PC-9 (cell line): ENCODE results near the gene C1QTNF3. TPM values are rescaled to one million over a fixed set of nuclear protein-coding genes. Genes with fewer than 3 reads are reported as not detected.
A peak's percentile ranks its signal among the peaks of the same experiment; 100 is the strongest.

Experiments
- BruUV-seq: library from RNA; stranded (reverse); fragments of 400-500 nt; replicated peaks from 2 replicates; lab custom pipeline; 2021; lab: Mats Ljungman, UMichigan
- CTCF ChIA-PET: fragments of 300-600 bp; sonication (Branson Sonifier 250); formaldehyde crosslinking; loops from one replicate; lab custom pipeline; 2022; ENCODE audit warnings: antibody characterized with exemption; lab: Charles Lee
- POLR2A ChIA-PET: fragments of 300-600 bp; sonication (Branson Sonifier 250); formaldehyde crosslinking; loops from one replicate; lab custom pipeline; 2022; ENCODE audit warnings: antibody characterized with exemption; ENCODE audit not compliant: unreplicated experiment; lab: Charles Lee
- DNase-seq, 2 experiments: peaks; one replicate each; pipeline versions ENCODE4 v3.0.0 to v3.0.0-alpha.2; 2015 to 2022; ENCODE audit warnings: mixed read lengths in 1 of 2
- H2AFZ ChIP-seq: fragments of 200-600 bp; sonication (generic); 2 replicates; pipeline ENCODE4 v1.8.1; 2017; ENCODE audit warnings: antibody characterized with exemption
- H3F3A ChIP-seq: fragments of 200-600 bp; sonication (generic); 2 replicates; pipeline ENCODE4 v1.8.1; 2017; ENCODE audit warnings: antibody characterized with exemption, mild to moderate bottlenecking, low read depth; ENCODE audit not compliant: insufficient read depth
- H3K27ac ChIP-seq: fragments of 200-600 bp; sonication (generic); 2 replicates; pipeline ENCODE4 v1.6.1; 2016; ENCODE audit warnings: mixed run types
- H3K27me3 ChIP-seq: fragments of 200-600 bp; sonication (generic); 2 replicates; pipeline ENCODE4 v1.6.1; 2016; ENCODE audit warnings: low read depth, mixed run types; ENCODE audit not compliant: insufficient read depth
- H3K36me3 ChIP-seq: fragments of 200-600 bp; sonication (generic); 2 replicates; pipeline ENCODE4 v1.6.1; 2016; ENCODE audit warnings: low read depth, mixed run types
- H3K4me1 ChIP-seq: fragments of 200-600 bp; sonication (generic); replicated peaks from 2 replicates; pipeline ENCODE4 v1.6.1; 2016; ENCODE audit warnings: mixed run types; ENCODE audit not compliant: insufficient read depth
- H3K4me2 ChIP-seq: fragments of 200-600 bp; sonication (generic); 2 replicates; pipeline ENCODE4 v1.6.1; 2017; ENCODE audit warnings: mixed run types
- H3K4me3 ChIP-seq: fragments of 200-600 bp; sonication (generic); 2 replicates; pipeline ENCODE4 v1.6.1; 2016; ENCODE audit warnings: mixed run types
- H3K79me2 ChIP-seq: fragments of 200-600 bp; sonication (generic); 2 replicates; pipeline ENCODE4 v1.6.1; 2017; ENCODE audit warnings: low read depth, mixed run types
- H3K9me2 ChIP-seq: fragments of 200-600 bp; sonication (generic); 2 replicates; pipeline ENCODE4 v1.8.1; 2017; ENCODE audit warnings: mild to moderate bottlenecking; ENCODE audit not compliant: insufficient read depth
- H3K9me3 ChIP-seq: fragments of 200-600 bp; sonication (generic); 2 replicates; pipeline ENCODE4 v1.8.1; 2016; ENCODE audit warnings: low read depth; ENCODE audit not compliant: insufficient read depth
- H4K20me1 ChIP-seq: fragments of 200-600 bp; sonication (generic); 2 replicates; pipeline ENCODE4 v1.8.1; 2017; ENCODE audit not compliant: insufficient read depth
- CTCF ChIP-seq: fragments of 200-600 bp; sonication (generic); conservative IDR thresholded peaks from 2 replicates; pipeline ENCODE4 v1.6.1; 2017; ENCODE audit warnings: mixed run types, antibody characterized with exemption, mild to moderate bottlenecking, moderate library complexity
- EZH2 ChIP-seq: fragments of 200-600 bp; sonication (generic); IDR thresholded peaks from 2 replicates; pipeline ENCODE4 v1.8.0; 2017; ENCODE audit warnings: antibody characterized with exemption, low read depth
- intact Hi-C: fragments of 100-400 bp; cut with micrococcal nuclease; formaldehyde crosslinking; loops from one replicate; pipeline ENCODE4 v1.10.0; 2022; ENCODE audit not compliant: unreplicated experiment
- total RNA-seq: library from RNA; stranded (reverse); gene quantifications from 2 replicates; pipeline ENCODE4 v1.2.3, GENCODE V29; 2021

The C1QTNF3 gene
- total RNA-seq, 1 experiment from 2014 or later, result 8.3 TPM

- POLR2A ChIA-PET, result interaction anchor here (0.6 kb wide), 1 partner anchor 581 kb away, joined by 6 read pairs; the partner anchor contains the start of gene TARS1
- Histone ChIP-seq H2AFZ (peak overlapping the region; percentile 10; the same call in 1 of the 2 replicates), H3K79me2 (no peaks in the 10 kb centered on the region), H3K9me3 (no peaks in the 10 kb centered on the region), H3K9me2 (no peaks in the 10 kb centered on the region), H3K4me3 (no peak overlapping the region), H3K27ac (no peak overlapping the region), H3K27me3 (no peaks in the 10 kb centered on the region), H3K4me2 (no peak overlapping the region), H3K4me1 (no peaks in the 10 kb centered on the region), H3K36me3 (no peaks in the 10 kb centered on the region), H3F3A (no peaks in the 10 kb centered on the region), H4K20me1 (no peaks in the 10 kb centered on the region)
- TF ChIP-seq EZH2, result no peak
- no peak for TF ChIP-seq CTCF
- no peak for DNase-seq
- intact Hi-C loops, result no loop called here
- CTCF ChIA-PET, result no interaction called here
- no TSS peak for BruUV-seq
These were observed 20.8 kb downstream of the C1QTNF3 start for GRCh38 chr5:34022121-34022705.

GRCh38 chr5:34021334-34021733 is 21.7 kb downstream of the C1QTNF3 start:
- no peaks in the 10 kb centered on the region for H3K9me2 ChIP-seq
- H4K20me1 ChIP-seq, result no peaks in the 10 kb centered on the region
- intact Hi-C loops, result no loop called here
- no peaks in the 10 kb centered on the region for H3K9me3 ChIP-seq
- no peak overlapping the region for H3K4me3 ChIP-seq
- H3K79me2 ChIP-seq, result no peaks in the 10 kb centered on the region
- TF ChIP-seq EZH2, result no peak
- TF ChIP-seq CTCF, result no peak
- H3K4me2 ChIP-seq, result no peak overlapping the region
- no peaks in the 10 kb centered on the region for H3K27me3 ChIP-seq
- ChIA-PET POLR2A (interaction anchor here (0.6 kb wide), 1 partner anchor 581 kb away, joined by 6 read pairs; the partner anchor contains the start of gene TARS1), CTCF (no interaction called here)
- H3K27ac ChIP-seq, result no peak overlapping the region
- H3F3A ChIP-seq, result no peaks in the 10 kb centered on the region
- no peak overlapping the region for H2AFZ ChIP-seq
- no peaks in the 10 kb centered on the region for H3K36me3 ChIP-seq
- no peaks in the 10 kb centered on the region for H3K4me1 ChIP-seq
- DNase-seq, result no peak
- BruUV-seq, result no TSS peak

GRCh38 chr5:34020726-34021125 is 22.3 kb downstream of the C1QTNF3 start:
- no peak for TF ChIP-seq EZH2
- TF ChIP-seq CTCF, result no peak
- BruUV-seq, result no TSS peak
- Histone ChIP-seq H3K4me1 (no peaks in the 10 kb centered on the region), H3K27ac (no peak overlapping the region), H3K36me3 (no peaks in the 10 kb centered on the region), H3K79me2 (no peaks in the 10 kb centered on the region), H3K4me3 (no peak overlapping the region), H4K20me1 (no peaks in the 10 kb centered on the region), H3F3A (no peaks in the 10 kb centered on the region), H3K9me2 (no peaks in the 10 kb centered on the region), H3K4me2 (no peak overlapping the region), H2AFZ (no peak overlapping the region), H3K9me3 (no peaks in the 10 kb centered on the region), H3K27me3 (no peaks in the 10 kb centered on the region)
- intact Hi-C loops, result no loop called here
- DNase-seq, result no peak
- ChIA-PET CTCF (no interaction called here), POLR2A (no interaction called here)
